CD1c-positive myeloid dendritic cell (primary cell): Measurements from ENCODE around the gene KCNMA1.
"Not testable (repeated sequence)": the region's sequence is repeated elsewhere in the genome, so short reads cannot be mapped to it uniquely, and the experiment has no call there.

Experiments
- DNase-seq: peaks from one replicate; pipeline ENCODE4 v3.0.0-alpha.2; 2016; ENCODE audit errors: extremely low spot score

Gene KCNMA1

DNA sequence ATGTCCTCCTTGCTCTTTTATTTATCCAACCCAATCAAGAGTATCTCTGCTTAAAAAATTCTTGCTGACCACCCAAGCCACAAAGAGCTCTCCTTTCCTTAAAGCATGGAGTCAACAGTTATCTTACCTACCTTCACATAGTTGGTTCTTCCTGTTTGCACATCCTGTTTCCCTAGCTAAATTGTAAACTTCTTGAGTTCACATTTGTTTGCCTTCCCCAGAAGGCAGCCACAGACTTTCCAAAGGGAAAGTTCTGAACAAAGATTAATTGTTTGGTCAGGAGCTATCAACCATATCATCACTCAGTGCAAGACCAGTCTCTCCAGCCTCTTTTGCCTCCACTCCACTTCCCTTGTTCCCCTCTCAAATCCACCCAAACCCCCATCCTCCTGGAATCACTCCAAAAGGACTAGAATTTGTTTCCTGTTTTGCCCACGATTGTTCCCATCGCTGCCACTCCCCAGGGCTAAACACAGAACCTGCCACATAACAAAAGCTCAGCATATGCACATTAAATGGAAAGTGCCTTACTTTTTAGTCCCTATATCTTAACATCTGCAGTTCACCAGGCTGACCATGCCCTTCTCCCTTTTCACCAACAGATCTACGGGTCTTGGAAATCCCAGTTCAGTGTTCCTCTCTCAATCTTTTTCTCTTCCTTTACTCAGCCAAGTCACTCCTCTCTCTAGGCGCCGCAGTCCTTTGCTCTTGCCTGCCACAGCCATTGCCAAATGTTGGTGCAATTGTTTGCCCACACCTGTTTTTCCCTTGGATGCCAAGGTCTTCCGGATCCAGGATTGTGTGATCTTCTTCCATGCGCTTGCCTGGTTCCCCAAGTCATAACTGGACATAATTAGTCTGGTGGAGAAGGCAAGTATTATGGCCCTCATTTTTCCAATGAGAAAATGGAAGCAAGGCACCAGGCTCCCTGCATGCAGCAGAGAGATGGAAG lies 265.5 kb downstream of the KCNMA1 start:
- DNase-seq, result no peak

DNA sequence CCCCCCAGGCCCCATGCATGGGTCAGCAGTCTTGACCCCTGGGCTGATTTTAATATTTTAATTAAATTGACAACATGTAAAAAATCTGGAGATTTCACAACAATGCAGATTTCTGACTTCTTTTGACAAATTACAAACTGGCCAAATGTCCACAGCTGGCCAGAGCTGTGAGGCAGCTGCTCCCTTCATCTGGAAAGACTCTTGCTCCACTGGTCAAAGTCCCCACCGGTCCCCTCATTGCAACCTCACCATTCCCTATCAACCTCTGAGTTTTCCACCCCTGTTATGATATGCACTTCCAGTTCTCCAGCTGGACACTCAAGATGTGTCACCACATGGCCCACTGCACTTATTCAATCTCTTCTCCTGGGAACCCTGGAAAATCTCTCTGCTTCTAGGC lies 266.2 kb downstream of the KCNMA1 start:
- no peak for DNase-seq

DNA sequence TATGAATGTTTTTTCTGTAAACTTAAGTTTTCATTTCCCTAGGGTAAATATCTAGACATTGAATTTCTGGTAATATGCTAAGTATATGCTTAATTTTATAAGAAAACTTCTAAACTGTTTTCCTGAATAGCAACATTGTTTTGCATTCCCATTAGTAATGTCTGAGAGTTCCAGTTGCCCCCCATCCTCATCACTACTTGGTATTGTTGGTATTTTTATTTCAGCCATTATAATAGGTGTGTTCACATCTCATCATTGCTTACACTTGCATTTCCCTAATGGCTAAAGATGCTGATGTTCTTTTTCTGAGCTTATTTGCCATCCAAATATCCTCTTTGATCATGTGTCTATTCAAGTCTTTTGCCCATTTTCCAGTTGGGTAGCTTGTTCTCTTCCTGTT lies 269.6 kb downstream of the KCNMA1 start:
- DNase-seq, result no peak

DNA sequence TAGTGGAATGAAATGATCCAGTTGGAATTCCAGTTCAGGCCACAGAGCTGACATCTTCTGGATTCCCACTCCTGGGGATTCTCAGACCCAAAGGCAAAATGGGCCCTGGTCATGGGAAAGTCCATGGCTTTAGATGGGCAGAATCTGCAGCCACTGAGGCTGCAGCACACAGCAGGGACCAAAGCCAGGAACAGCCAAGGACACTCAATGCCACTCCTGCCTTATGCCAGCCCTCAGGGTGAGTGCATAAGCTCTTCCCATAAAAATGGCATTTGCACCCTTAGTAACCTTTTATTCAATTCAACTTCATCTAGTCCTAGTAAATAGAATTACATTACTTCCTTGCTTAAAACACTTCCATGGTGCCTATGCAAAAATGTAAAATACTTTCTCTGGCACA lies 274.4 kb downstream of the KCNMA1 start:
- DNase-seq, result no peak

DNA sequence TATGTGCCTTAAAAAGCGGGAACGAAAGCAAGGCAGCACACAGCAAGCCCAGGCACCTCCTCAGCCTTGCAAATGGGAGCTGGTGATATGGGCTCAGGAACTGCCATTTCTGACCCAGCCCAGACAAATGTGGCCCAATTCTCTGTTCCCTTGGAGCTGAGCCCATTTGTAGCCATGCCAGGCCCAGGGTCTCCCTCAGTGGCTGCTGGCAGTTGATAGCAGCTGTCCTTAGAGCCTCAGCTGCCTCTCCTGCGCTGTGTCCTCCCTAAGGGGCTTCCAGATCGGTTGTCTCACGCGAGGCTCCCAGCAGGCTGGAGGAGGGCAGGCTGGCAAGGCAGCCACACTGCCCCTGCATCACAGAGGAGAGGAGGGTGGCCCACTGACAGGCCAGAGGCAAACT lies 275.8 kb downstream of the KCNMA1 start:
- no peak for DNase-seq

DNA sequence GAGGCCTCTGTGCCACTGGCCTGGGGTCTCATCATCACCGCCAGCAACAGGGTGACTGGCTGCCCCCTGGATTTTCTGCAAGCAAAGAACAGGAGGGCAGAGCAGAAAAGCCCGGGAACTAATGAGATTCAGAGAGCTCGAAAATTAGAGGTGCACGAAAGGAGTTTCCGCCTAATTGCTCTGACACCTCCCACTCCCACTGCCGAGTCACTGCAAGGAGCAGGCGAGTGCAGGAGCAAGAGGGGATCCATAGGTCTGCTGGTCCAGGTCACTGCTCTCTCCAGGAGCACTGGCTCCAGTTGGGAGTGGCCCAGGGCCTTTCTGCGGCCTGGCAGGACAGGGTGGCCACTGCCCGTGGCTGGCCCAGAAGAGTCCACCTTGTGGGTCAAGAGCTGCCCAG lies 276.2 kb downstream of the KCNMA1 start:
- DNase-seq, result no peak

DNA sequence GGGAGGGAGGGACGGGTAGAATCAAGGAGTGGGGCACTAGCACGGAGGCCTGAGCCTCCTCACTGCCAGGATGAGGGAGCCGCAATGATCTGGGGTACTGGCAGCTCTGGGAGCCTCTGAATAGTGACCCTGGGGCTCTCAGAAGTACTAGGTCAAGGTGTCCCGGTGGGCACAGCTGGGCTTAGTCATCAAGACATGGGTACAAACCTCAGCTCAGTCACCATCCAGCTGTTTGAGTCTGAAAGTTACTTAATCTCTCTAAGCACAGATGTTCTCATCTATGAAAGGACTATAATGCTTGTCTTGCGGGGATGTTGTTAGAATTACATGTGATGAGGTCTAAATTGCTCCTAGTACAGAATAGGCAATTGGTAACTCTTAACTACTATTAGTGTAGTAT lies 276.8 kb downstream of the KCNMA1 start:
- DNase-seq, result no peak

DNA sequence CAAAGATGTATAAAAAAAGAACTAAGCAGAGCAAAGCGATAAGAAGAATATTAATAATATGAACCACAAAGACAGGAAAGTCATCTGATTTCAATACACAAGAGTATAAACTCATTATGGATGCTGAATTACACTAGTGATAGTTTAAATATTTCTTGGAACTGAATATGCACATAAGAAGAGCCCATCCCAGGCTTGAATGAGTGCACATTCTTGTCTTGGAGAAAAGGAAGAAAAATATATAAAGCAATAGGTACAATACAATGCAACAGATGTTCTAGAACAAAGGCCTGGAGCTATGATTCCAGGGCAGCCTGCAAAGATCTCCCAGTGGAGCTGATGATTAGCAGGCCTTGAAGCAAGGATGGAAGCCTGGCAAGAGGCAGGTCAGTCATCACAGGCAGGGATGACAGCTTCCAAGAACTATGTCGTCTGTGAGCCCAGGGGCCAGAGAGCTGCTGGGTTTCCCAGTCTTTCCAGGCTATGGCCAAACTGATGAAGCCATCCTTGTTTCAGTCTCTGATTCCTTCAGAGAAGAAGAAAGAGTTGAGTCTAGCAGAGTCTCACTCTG lies 277.6 kb downstream of the KCNMA1 start:
- DNase-seq, result no peak

DNA sequence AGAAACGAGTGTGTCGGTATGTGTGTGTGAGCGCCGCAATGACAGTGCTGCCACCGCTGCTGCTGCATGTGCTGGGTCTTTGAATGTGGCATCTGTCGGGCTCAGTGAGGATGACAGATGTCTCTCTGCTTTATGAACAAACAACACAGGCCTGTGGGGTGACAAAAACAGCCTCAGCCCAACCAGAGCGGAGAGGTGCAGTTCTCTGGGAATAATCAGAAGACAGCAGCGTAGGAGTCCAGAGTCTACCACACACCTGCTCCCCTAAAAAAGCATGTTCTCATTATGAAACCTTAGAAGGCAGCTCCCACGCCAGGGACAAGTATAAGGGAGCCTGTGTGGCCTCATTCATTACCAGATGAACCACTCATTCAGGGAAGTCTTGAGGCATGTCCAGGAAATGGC lies 278.3 kb downstream of the KCNMA1 start:
- no peak for DNase-seq

DNA sequence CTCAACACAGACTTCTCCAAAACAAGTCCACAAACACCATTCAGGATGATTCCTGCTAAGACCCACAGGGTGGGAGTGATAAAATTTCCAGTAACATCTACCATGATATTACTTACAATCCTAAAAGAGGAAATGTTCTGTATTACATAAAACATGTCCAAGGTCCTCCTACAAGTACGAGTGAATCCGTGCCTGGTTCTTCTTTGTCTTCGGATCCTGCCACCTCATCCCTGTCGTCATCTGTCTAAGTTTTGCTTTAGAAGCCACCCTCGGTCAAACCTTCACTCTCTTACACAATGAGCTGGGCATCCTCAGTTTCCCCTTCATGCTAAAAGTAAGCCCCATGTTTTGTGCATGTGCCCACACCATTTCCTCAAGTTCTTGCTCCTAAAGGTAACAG lies 279.0 kb downstream of the KCNMA1 start:
- DNase-seq, result peak; percentile 2

DNA sequence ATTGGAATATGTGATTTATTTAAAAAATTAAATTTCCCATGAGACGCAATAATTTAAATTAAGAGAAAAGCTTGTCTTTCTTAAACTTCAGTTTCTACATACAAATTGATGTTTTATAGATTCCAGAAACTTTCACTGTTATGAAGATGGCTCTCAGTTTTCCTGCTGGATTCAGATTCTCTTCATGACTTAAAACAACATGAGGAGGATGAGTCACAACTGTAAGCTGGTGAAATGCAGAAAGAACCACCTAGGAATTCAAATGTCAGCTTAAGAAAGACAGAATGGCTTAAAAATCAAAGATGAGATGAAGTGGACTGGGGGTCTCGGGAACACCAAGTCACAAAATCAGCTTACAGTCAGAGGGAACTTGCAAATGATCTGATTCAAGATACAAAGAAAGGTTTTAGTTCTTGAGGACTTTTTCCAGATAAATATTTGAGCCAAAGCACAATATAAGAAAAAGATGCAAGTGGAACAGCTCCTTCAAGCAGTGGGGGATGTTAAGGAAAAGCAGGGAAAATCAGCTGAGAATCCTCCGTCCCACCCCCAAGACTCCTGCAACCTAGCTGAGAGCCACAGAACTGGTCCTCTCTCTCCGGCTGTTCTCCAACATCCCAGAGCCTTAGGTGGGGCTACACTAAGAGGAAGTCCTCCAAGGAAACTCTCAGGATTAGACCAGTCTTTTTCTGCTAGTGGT lies 279.8 kb downstream of the KCNMA1 start:
- no peak for DNase-seq

DNA sequence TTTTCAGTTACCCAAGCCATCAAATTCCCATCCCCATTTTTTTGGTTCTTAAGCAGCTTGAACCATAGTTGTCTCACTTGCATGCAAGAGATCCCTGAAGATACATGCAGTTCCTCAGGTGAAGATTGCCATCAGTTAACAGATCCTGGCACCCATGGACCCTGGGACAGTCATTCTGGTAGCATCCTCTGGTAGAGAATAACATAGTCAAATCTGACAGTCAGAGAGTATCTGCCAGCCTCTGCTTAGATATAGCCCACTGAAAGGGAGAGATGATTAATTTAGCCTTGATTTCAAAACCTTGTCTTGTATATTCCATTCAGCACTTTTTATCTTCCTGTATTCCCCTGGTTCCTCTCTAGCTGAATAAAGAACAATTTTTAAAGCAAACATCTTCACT lies 280.4 kb downstream of the KCNMA1 start:
- DNase-seq, result no peak

DNA sequence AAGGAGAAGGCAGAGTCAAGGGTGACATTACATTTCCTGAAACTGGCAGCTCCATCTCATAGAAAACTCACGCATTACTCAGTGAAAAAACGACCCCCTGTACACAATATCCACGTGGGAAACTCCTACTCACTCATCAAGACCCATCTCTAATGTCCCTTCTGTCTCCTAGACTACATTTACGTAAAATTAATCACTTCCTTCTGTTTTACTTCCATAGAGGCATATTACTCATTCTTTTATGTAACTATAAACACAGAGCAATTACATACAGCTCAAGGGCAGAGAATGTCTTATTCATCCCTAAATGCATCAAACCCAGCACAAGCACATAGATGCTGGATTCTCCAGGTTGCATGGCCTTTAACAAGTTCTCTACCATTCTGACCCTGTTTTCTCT lies 281.8 kb downstream of the KCNMA1 start:
- DNase-seq, result no peak

DNA sequence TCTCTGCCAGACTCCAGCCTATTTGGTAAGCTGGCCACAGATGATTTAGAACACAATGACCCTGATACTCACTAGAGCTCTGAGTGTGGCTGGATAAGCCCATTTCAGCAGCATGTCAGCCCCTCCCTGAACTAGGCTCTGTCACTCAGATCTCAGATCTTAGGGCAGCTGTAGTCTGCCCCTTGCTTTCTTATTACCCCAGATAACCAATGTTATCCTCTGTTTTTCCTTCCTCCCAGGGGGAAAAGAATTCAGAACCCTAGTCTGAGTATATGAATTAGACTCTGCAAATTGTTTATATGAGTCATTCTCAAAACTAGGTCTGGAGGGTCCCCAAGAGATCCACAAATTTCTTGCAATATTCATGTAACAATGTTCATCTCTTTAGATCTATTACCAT lies 286.2 kb downstream of the KCNMA1 start:
- DNase-seq, result no peak

DNA sequence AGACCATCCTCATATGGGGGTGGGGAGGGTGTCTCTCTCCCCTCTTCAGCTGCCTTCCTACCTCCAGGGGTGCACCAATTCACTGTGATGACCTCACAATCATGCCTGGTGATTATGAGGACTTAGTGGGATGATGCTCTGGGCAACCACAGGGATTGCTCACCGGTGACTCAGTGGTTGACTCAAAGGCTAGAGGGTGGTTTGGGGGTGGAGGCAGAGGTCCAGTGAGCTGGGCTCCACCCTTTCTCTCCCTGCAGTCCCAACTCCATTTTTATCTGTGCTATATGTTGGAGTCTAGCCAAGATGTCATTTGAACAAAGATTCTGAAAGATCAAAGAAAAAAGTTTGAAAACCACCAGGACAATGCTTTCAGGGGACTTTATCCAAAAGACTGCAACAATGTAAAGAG lies 286.9 kb downstream of the KCNMA1 start:
- peak; percentile 33 for DNase-seq

DNA sequence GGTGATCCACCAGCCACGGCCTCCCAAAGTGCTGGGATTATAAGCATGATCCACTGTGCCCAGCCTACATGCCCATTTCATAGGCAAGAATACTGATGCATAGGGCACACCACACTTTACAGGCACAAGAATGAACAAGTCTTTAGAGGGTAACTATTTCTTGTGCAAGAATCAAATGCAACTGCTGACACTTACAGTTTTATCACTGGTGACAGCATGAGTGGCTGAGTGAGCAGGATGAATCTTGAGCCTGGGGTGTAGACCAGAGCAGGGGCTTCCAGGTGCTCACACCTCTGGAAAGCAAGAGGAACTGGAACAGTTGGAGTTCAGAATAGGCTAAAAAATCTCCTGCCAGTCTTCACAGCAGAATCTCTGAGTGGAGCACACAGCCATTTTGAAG lies 287.5 kb downstream of the KCNMA1 start:
- DNase-seq, result no peak

DNA sequence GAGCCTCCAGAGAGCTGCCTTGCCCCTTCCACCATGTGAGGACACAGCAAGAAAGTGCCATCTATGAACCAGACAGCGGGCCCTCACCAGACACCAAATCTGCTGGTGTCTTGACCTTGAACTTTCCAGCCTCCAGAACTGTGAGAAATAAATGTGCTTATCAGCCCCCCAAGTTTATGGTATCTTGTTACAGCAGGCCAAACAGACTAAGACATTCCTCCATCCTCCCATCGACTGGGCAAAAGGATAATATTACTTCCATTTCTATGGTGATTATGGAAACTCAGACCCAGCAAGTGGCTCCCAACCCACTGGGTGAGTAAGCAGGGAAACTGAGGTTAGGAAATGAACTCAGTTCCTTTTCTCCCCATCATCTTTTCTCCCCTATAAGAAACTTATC lies 288.4 kb downstream of the KCNMA1 start:
- no peak for DNase-seq

DNA sequence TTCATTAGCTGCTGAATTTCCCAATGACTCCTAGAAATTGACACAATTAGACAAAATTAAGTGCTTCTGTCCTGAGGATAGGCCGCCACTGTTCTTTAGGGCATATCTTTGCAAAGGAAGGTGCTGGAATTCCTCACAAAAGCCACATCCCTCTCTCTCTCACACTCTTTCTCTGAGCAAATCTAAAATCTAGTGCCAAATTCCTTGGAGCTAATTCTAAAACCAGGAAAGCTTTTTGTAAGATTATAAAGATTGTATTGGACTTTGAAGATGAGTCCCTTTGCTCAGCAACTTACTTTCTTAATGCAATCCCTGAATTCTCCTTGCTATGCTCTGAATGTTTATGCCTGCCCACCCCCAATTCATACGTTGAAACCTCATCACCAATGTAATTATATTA lies 288.9 kb downstream of the KCNMA1 start:
- DNase-seq, result no peak

DNA sequence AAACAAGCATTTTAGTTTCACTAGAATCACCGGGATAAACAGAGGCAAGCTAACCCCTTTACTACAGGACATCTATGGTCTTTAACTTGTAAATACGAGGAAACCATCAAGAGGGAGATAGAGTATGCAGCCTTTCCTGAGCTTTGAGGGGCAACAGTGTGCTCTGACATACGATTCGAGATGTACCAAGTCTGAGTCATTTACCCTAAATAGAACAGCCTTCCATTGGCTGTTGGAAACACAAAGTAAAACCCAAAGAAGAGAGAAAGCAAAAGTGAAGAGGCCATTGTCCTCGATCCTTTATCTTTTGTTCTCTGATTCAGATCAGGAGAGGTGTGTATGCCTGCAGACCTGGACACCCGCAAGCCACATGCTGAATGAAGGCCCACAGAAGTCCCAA lies 289.5 kb downstream of the KCNMA1 start:
- DNase-seq, result no peak

DNA sequence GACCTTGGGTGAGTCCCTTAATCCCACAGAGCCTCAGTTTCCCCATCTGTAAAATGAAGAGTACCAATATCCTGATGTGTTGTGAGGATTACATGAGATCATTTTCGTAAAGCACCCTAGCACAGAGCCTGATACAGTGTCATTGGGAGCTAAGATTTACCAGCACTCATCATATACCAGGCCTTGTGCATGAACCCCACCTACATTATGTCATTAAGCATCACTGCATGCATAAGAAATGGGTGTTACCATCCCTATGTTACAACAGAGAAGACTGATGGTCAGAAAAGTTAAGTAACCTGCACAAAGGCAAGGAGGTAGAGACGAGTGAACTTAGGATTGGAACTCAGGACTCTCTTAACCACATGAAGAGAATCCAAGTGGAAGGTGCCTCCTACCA lies 290.6 kb downstream of the KCNMA1 start:
- no peak for DNase-seq

DNA sequence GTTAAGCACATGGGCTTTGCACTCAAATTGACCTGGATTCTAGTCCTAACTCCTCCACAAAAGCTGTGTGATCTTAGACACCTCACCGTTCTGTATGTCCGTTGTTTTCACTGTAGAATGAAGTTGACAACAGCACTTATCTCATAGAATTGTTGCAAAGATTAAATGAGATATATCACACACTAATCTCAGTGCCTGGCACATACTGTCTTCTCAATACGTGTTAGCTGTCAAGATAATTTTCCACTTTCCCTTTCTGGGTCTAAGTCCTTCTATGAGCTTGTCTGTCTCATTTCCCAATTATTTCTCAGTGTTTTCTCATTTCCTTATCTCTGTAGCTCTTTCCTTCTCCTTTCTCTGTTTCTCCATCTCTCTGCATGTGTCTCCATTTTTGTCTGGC lies 296.6 kb downstream of the KCNMA1 start:
- no peak for DNase-seq

DNA sequence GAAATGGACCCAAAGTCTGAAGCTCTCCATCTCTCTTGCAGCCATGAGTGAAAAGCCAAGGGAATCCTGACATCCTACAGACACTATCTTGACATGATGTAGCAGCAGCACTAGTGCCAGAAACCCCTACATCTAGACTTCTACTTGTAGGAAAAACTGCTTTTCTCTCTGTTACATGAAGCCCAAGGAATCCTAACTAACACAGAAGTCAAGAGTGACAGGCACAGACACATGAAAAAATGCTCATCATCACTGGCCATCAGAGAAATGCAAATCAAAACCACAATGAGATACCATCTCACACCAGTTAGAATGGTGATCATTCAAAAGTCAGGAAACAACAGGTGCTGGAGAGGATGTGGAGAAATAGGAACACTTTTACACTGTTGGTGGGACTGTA lies 297.7 kb downstream of the KCNMA1 start:
- DNase-seq, result not testable (repeated sequence)

DNA sequence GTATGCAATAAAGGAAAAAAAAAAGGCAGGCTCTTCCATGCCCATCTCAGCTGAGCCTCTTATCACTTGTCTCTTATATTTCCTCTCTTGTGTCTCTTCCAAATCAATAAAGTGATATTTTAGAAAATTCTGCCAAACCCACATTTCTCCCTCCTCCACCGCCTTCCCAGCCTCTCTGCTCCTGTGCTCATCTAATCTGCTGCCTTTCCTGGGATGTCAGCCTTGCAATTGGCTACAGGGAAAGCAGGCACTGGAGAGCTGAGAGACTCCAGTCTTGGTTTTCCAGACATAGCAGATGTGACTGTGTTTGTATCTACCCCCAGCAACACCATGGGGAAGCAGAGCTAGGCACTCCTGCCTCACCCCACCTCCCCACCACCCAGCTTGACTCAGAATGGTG lies 298.4 kb downstream of the KCNMA1 start:
- DNase-seq, result no peak
